ENCODE measurements around the gene KLHL29. TPM values are rescaled to one million over a fixed set of nuclear protein-coding genes. Genes with fewer than 3 reads are reported as not detected.
A peak's percentile ranks its signal among the peaks of the same experiment; 100 is the strongest.

The KLHL29 gene
- total RNA-seq, 4 donors from 2014 or later, result 10.1 to 27.3 (median 15.7) TPM

- intact Hi-C loops (cut with DNase I; ENCODE audit: low total_unique reads), result no loop called here
- no peak overlapping the region for H3K4me3 ChIP-seq (ENCODE audit: low read depth, poor library complexity, severe bottlenecking)
- 31 to 34% methylated on average over 7 of the region's 7 CpGs for WGBS, 2 donors
- peak in 1 of 2 donors; percentile 40 for DNase-seq (ENCODE audit: low spot score in 2 of 2)
- TF ChIP-seq CTCF (IDR thresholded peaks at IDR 0.05), result no peak
- no peak for TF ChIP-seq POLR2A (IDR thresholded peaks at IDR 0.05)
Measured at GRCh38 chr2:23497063-23497462, 112.1 kb downstream of the KLHL29 start.

GRCh38 chr2:23497536-23497935 is 112.6 kb downstream of the KLHL29 start:
- DNase-seq (ENCODE audit: low spot score in 2 of 2), result no peak
- intact Hi-C loops (cut with DNase I; ENCODE audit: low total_unique reads), result no loop called here
- WGBS, 2 donors, result 52 to 54% methylated on average over 6 of the region's 6 CpGs
- H3K4me3 ChIP-seq (ENCODE audit: low read depth, poor library complexity, severe bottlenecking), result no peak overlapping the region
- TF ChIP-seq POLR2A (IDR thresholded peaks at IDR 0.05) (no peak), CTCF (IDR thresholded peaks at IDR 0.05) (no peak)

GRCh38 chr2:23498943-23499342 is 114.0 kb downstream of the KLHL29 start:
- TF ChIP-seq POLR2A (IDR thresholded peaks at IDR 0.05) (no peak), CTCF (IDR thresholded peaks at IDR 0.05) (no peak)
- 55 to 66% methylated on average over 7 of the region's 7 CpGs for WGBS, 2 donors
- no peak for DNase-seq (ENCODE audit: low spot score in 2 of 2)
- H3K4me3 ChIP-seq (ENCODE audit: low read depth, poor library complexity, severe bottlenecking), result no peak overlapping the region
- intact Hi-C loops (cut with DNase I; ENCODE audit: low total_unique reads), result no loop called here

GRCh38 chr2:23499439-23499838 is 114.5 kb downstream of the KLHL29 start:
- TF ChIP-seq CTCF (IDR thresholded peaks at IDR 0.05) (no peak), POLR2A (IDR thresholded peaks at IDR 0.05) (no peak)

GRCh38 chr2:23500836-23501235 is 115.9 kb downstream of the KLHL29 start:
- H3K4me3 ChIP-seq (ENCODE audit: low read depth, poor library complexity, severe bottlenecking), result no peak overlapping the region
- DNase-seq (ENCODE audit: low spot score in 2 of 2), result no peak
- no peak for TF ChIP-seq POLR2A (IDR thresholded peaks at IDR 0.05)
- TF ChIP-seq CTCF (IDR thresholded peaks at IDR 0.05), result no peak
- WGBS, 2 donors, result 95% methylated on average over 12 of the region's 12 CpGs
- intact Hi-C loops (cut with DNase I; ENCODE audit: low total_unique reads), result no loop called here

More at GRCh38 chr2:23499439-23499838, 114.5 kb downstream of the KLHL29 start:
- intact Hi-C loops (cut with DNase I; ENCODE audit: low total_unique reads), result no loop called here
- DNase-seq (ENCODE audit: low spot score in 2 of 2), result no peak
- 64 to 70% methylated on average over 8 of the region's 8 CpGs for WGBS, 2 donors
- H3K4me3 ChIP-seq (ENCODE audit: low read depth, poor library complexity, severe bottlenecking), result no peak overlapping the region

GRCh38 chr2:23502096-23502495 is 117.1 kb downstream of the KLHL29 start:
- no peak for TF ChIP-seq CTCF (IDR thresholded peaks at IDR 0.05)
- no peak for TF ChIP-seq POLR2A (IDR thresholded peaks at IDR 0.05)
- no peak for DNase-seq (ENCODE audit: low spot score in 2 of 2)
- 66 to 86% methylated on average over 15 of the region's 15 CpGs for WGBS, 2 donors
- no peak overlapping the region for H3K4me3 ChIP-seq (ENCODE audit: low read depth, poor library complexity, severe bottlenecking)
- intact Hi-C loops (cut with DNase I; ENCODE audit: low total_unique reads), result no loop called here
